Activated naive CD4-positive, alpha-beta T cell treated with anti-CD3 and anti-CD28 coated beads, Interleukin-2, amount 50 U/mL, for 72 hours (primary cell): Measurements from ENCODE around the gene KIF25. TPM values are rescaled to one million over a fixed set of nuclear protein-coding genes. Genes with fewer than 3 reads are reported as not detected.
"Not testable (repeated sequence)": the region's sequence is repeated elsewhere in the genome, so short reads cannot be mapped to it uniquely, and the experiment has no call there.

Experiments used
- ATAC-seq, 2 donors: fragments of 150-1000 bp; cut with Tn5 transposase; 2 replicates each; pipeline ENCODE4 v1.10.0; 2021; ENCODE audit warnings: mild to moderate bottlenecking in 2 of 2, moderate library complexity in 2 of 2
- DNase-seq, 2 donors: peaks; one replicate each; pipeline ENCODE4 v3.0.0; 2021 to 2022; ENCODE audit warnings: low spot score in 2 of 2
- H3K27ac Mint-ChIP-seq, 2 donors: one replicate each; pipeline ENCODE4 v1.8.0; 2022; ENCODE audit warnings: mild to moderate bottlenecking in 2 of 2, mixed read lengths in 2 of 2
- H3K36me3 Mint-ChIP-seq, 2 donors: one replicate each; pipeline ENCODE4 v1.8.0; 2022; ENCODE audit warnings: mixed read lengths in 2 of 2
- H3K9me3 Mint-ChIP-seq, 2 donors: one replicate each; pipeline ENCODE4 v1.8.0; 2022; ENCODE audit warnings: mixed read lengths in 2 of 2
- total RNA-seq, 2 donors: library from RNA; stranded (reverse); gene quantifications; one replicate each; pipeline ENCODE4 v1.2.3, GENCODE V29; 2022

KIF25 gene
- total RNA-seq, 2 donors from 2014 or later, result not detected

- ATAC-seq (no peak), DNase-seq (no peak)
- Mint-ChIP-seq H3K9me3 (no peaks in the 10 kb centered on the region), H3K27ac (no peak overlapping the region), H3K36me3 (no peaks in the 10 kb centered on the region)
These were observed 11.4 kb upstream of the KIF25 start for GRCh38 chr6:167985911-167986595.

GRCh38 chr6:167987396-167988153 is 9.9 kb upstream of the KIF25 start:
- DNase-seq, result no peak
- Mint-ChIP-seq H3K27ac (no peak overlapping the region), H3K9me3 (no peaks in the 10 kb centered on the region), H3K36me3 (no peaks in the 10 kb centered on the region)
- no peak for ATAC-seq

- no peaks in the 10 kb centered on the region for H3K36me3 Mint-ChIP-seq
- H3K9me3 Mint-ChIP-seq, result no peaks in the 10 kb centered on the region
- H3K27ac Mint-ChIP-seq, result no peak overlapping the region
- no peak for ATAC-seq
- no peak for DNase-seq
These were observed 9.3 kb upstream of the KIF25 start for GRCh38 chr6:167988154-167988495.

- no peak for DNase-seq
- no peak overlapping the region for H3K27ac Mint-ChIP-seq
- no peaks in the 10 kb centered on the region for H3K9me3 Mint-ChIP-seq
- H3K36me3 Mint-ChIP-seq, result no peaks in the 10 kb centered on the region
- ATAC-seq, result no peak
These were observed 8.3 kb upstream of the KIF25 start for GRCh38 chr6:167988945-167989841.

GRCh38 chr6:167990016-167990945 is 7.2 kb upstream of the KIF25 start:
- Mint-ChIP-seq H3K36me3 (no peaks in the 10 kb centered on the region), H3K27ac (no peak overlapping the region), H3K9me3 (no peaks in the 10 kb centered on the region)
- DNase-seq (no peak), ATAC-seq (no peak)

GRCh38 chr6:167993169-167993568 is 4.3 kb upstream of the KIF25 start:
- DNase-seq, result no peak
- ATAC-seq, result peak in 1 of 2 donors; percentile 18
- Mint-ChIP-seq H3K9me3 (peaks cover 0 to 4% of the 10 kb centered on the region in 2 donors), H3K36me3 (no peaks in the 10 kb centered on the region), H3K27ac (no peak overlapping the region)

GRCh38 chr6:167993831-167994230 is 3.6 kb upstream of the KIF25 start:
- Mint-ChIP-seq H3K36me3 (no peaks in the 10 kb centered on the region), H3K9me3 (peaks cover 0 to 4% of the 10 kb centered on the region in 2 donors), H3K27ac (no peak overlapping the region)
- no peak for DNase-seq
- no peak for ATAC-seq

- DNase-seq (no peak), ATAC-seq (no peak)
- Mint-ChIP-seq H3K36me3 (no peaks in the 10 kb centered on the region), H3K27ac (no peak overlapping the region), H3K9me3 (peaks cover 0 to 4% of the 10 kb centered on the region in 2 donors)
These were observed 2.2 kb upstream of the KIF25 start for GRCh38 chr6:167995302-167995701.

GRCh38 chr6:167995731-167996151 is 1.7 kb upstream of the KIF25 start:
- no peak for DNase-seq

GRCh38 chr6:167996424-167997199 is 859 bp upstream of the KIF25 start:
- H3K27ac Mint-ChIP-seq, result no peak overlapping the region
- no peak for DNase-seq
- ATAC-seq, result peak in 1 of 2 donors; percentile 75
- no peaks in the 10 kb centered on the region for H3K36me3 Mint-ChIP-seq
- peaks cover 0 to 4% of the 10 kb centered on the region in 2 donors for H3K9me3 Mint-ChIP-seq

More at GRCh38 chr6:167995731-167996151, 1.7 kb upstream of the KIF25 start:
- Mint-ChIP-seq H3K27ac (no peak overlapping the region), H3K36me3 (no peaks in the 10 kb centered on the region), H3K9me3 (peaks cover 0 to 4% of the 10 kb centered on the region in 2 donors)
- no peak for ATAC-seq

- Mint-ChIP-seq H3K9me3 (peaks cover 0 to 4% of the 10 kb centered on the region in 2 donors), H3K27ac (no peak overlapping the region), H3K36me3 (no peaks in the 10 kb centered on the region)
- DNase-seq (no peak), ATAC-seq (no peak)
These were observed 744 bp downstream of the KIF25 start for GRCh38 chr6:167998215-167998614.

GRCh38 chr6:168000198-168001028 is 2.9 kb downstream of the KIF25 start:
- DNase-seq (no peak), ATAC-seq (no peak)
- Mint-ChIP-seq H3K27ac (no peak overlapping the region), H3K36me3 (no peaks in the 10 kb centered on the region), H3K9me3 (peaks cover 0 to 4% of the 10 kb centered on the region in 2 donors)

GRCh38 chr6:168001029-168001332 is 3.5 kb downstream of the KIF25 start:
- Mint-ChIP-seq H3K27ac (no peak overlapping the region), H3K9me3 (peaks cover 0 to 4% of the 10 kb centered on the region in 2 donors), H3K36me3 (no peaks in the 10 kb centered on the region)
- DNase-seq, result no peak
- ATAC-seq, result no peak

- H3K36me3 Mint-ChIP-seq, ATAC-seq, H3K9me3 Mint-ChIP-seq, H3K27ac Mint-ChIP-seq, DNase-seq: not testable (repeated sequence)
These were observed 4.0 kb downstream of the KIF25 start for GRCh38 chr6:168001514-168001913.

GRCh38 chr6:168002804-168003203 is 5.3 kb downstream of the KIF25 start:
- ATAC-seq, result no peak
- H3K9me3 Mint-ChIP-seq, result peaks cover 0 to 1% of the 10 kb centered on the region in 2 donors
- no peak for DNase-seq
- no peaks in the 10 kb centered on the region for H3K36me3 Mint-ChIP-seq
- no peak overlapping the region for H3K27ac Mint-ChIP-seq
